Hepatocyte (in vitro differentiated cells): ENCODE data around the gene EEF1AKMT3. TPM values are rescaled to one million over a fixed set of nuclear protein-coding genes. Genes with fewer than 3 reads are reported as not detected.

Source experiments
- DNase-seq: peaks from one replicate; pipeline ENCODE4 v3.0.0-alpha.2; 2016; ENCODE audit warnings: low spot score
- H2AFZ ChIP-seq: fragments of 200-600 bp; sonication (generic); 2 replicates; pipeline ENCODE4 v1.6.0; 2016; ENCODE audit warnings: antibody characterized with exemption, mild to moderate bottlenecking
- H3K27ac ChIP-seq: fragments of 200-600 bp; sonication (generic); 2 replicates; pipeline ENCODE4 v1.5.1; 2016; ENCODE audit warnings: mild to moderate bottlenecking
- H3K27me3 ChIP-seq: fragments of 200-600 bp; sonication (generic); 2 replicates; pipeline ENCODE4 v1.6.1; 2016
- H3K36me3 ChIP-seq: fragments of 200-600 bp; sonication (generic); replicated peaks from 2 replicates; pipeline ENCODE4 v1.5.1; 2016; ENCODE audit warnings: low read depth; ENCODE audit not compliant: insufficient read depth
- H3K4me1 ChIP-seq: fragments of 200-600 bp; sonication (generic); 2 replicates; pipeline ENCODE4 v1.5.1; 2016; ENCODE audit warnings: mild to moderate bottlenecking, moderate library complexity; ENCODE audit not compliant: insufficient read depth
- H3K4me2 ChIP-seq: fragments of 200-600 bp; sonication (generic); 2 replicates; pipeline ENCODE4 v1.6.0; 2016
- H3K4me3 ChIP-seq: fragments of 200-600 bp; sonication (generic); 2 replicates; pipeline ENCODE4 v1.5.1; 2016; ENCODE audit warnings: mild to moderate bottlenecking
- H3K79me2 ChIP-seq: fragments of 200-600 bp; sonication (generic); 2 replicates; pipeline ENCODE4 v1.6.0; 2017; ENCODE audit warnings: mild to moderate bottlenecking
- H3K9me2 ChIP-seq: fragments of 200-600 bp; sonication (generic); replicated peaks from 2 replicates; pipeline ENCODE4 v1.6.0; 2017; ENCODE audit warnings: mild to moderate bottlenecking; ENCODE audit not compliant: insufficient read depth
- H3K9me3 ChIP-seq: fragments of 200-600 bp; sonication (generic); 2 replicates; pipeline ENCODE4 v1.5.1; 2016; ENCODE audit warnings: low read depth, mild to moderate bottlenecking
- H4K20me1 ChIP-seq: fragments of 200-600 bp; sonication (generic); 2 replicates; pipeline ENCODE4 v1.6.0; 2016; ENCODE audit warnings: mild to moderate bottlenecking; ENCODE audit not compliant: insufficient read depth, poor library complexity, severe bottlenecking
- CTCF ChIP-seq: fragments of 200-600 bp; sonication (generic); IDR thresholded peaks from 2 replicates; pipeline ENCODE4 v1.5.1; 2016; ENCODE audit warnings: antibody characterized with exemption, mild to moderate bottlenecking; ENCODE audit not compliant: poor library complexity
- EZH2 ChIP-seq: fragments of 200-600 bp; sonication (generic); IDR thresholded peaks from 2 replicates; pipeline ENCODE4 v1.6.1; 2016; ENCODE audit warnings: antibody characterized with exemption, mild to moderate bottlenecking, borderline replicate concordance
- EZH2phosphoT487 ChIP-seq: fragments of 200-600 bp; sonication (generic); IDR thresholded peaks from one replicate; pipeline ENCODE4 v1.6.1; 2018; ENCODE audit warnings: antibody characterized with exemption, mild to moderate bottlenecking, low read depth, moderate library complexity; ENCODE audit not compliant: unreplicated experiment, severe bottlenecking
- WGBS: methylation state at CpG from one replicate; pipeline ENCODE4 v1.1.6; 2016; ENCODE audit warnings: low lambda C conversion rate; ENCODE audit errors: missing lambda C conversion rate; 5-methylcytosine and 5-hydroxymethylcytosine counted together
- polyA plus RNA-seq: library from polyadenylated mRNA; unstranded; fragments of >200 nt; fragmentation: Nextera tagmentation; extraction: Ambion mirVana; gene quantifications from 2 replicates; pipeline ENCODE4 v1.2.1, GENCODE V29; 2016
- total RNA-seq: library from RNA; depleted of rRNA; stranded (reverse); fragments of >200 nt; gene quantifications from 2 replicates; pipeline ENCODE4 v1.2.3, GENCODE V29; 2014

EEF1AKMT3 gene
- total and polyA plus RNA-seq, 2 experiments from 2014 or later = 4.5 to 7.6 TPM

GRCh38 chr12:57729321-57729844 lies 43.0 kb upstream of the EEF1AKMT3 start:
- WGBS = 69% methylated on average over 5 of the region's 5 CpGs
- H3K9me2 ChIP-seq = no peaks in the 10 kb centered on the region
- H3K27ac ChIP-seq = no peak overlapping the region
- no peak overlapping the region for H2AFZ ChIP-seq
- no peak for TF ChIP-seq EZH2
- TF ChIP-seq EZH2phosphoT487 = no peak
- TF ChIP-seq CTCF = no peak
- no peaks in the 10 kb centered on the region for H3K79me2 ChIP-seq
- H3K9me3 ChIP-seq = no peaks in the 10 kb centered on the region
- peaks cover 90% of the 10 kb centered on the region for H3K27me3 ChIP-seq
- peaks cover 6% of the 10 kb centered on the region for H3K4me1 ChIP-seq
- DNase-seq = no peak
- no peak overlapping the region for H3K4me3 ChIP-seq
- no peaks in the 10 kb centered on the region for H4K20me1 ChIP-seq
- no peaks in the 10 kb centered on the region for H3K36me3 ChIP-seq
- H3K4me2 ChIP-seq = no peak overlapping the region

- H3K27me3 ChIP-seq = peaks cover 92% of the 10 kb centered on the region
- WGBS = 78% methylated on average over 13 of the region's 13 CpGs
- H3K36me3 ChIP-seq = no peaks in the 10 kb centered on the region
Observed at GRCh38 chr12:57730336-57731067, 41.9 kb upstream of the EEF1AKMT3 start.

GRCh38 chr12:57731411-57732080 lies 40.9 kb upstream of the EEF1AKMT3 start:
- no peaks in the 10 kb centered on the region for H4K20me1 ChIP-seq
- no peak for DNase-seq
- H3K79me2 ChIP-seq = no peaks in the 10 kb centered on the region
- peaks cover 96% of the 10 kb centered on the region for H3K27me3 ChIP-seq
- H3K9me3 ChIP-seq = no peaks in the 10 kb centered on the region
- H3K4me2 ChIP-seq = no peak overlapping the region
- TF ChIP-seq EZH2 (no peak), EZH2phosphoT487 (no peak), CTCF (no peak)
- WGBS = 80% methylated on average over 19 of the region's 19 CpGs
- H3K4me1 ChIP-seq = peaks cover 16% of the 10 kb centered on the region
- no peak overlapping the region for H3K4me3 ChIP-seq
- no peaks in the 10 kb centered on the region for H3K36me3 ChIP-seq
- H3K27ac ChIP-seq = no peak overlapping the region
- H2AFZ ChIP-seq = no peak overlapping the region
- no peaks in the 10 kb centered on the region for H3K9me2 ChIP-seq

More at GRCh38 chr12:57730336-57731067, 41.9 kb upstream of the EEF1AKMT3 start:
- H3K79me2 ChIP-seq = no peaks in the 10 kb centered on the region
- no peak overlapping the region for H3K4me2 ChIP-seq
- H2AFZ ChIP-seq = no peak overlapping the region
- DNase-seq = no peak
- H3K9me3 ChIP-seq = no peaks in the 10 kb centered on the region
- H3K27ac ChIP-seq = no peak overlapping the region
- H4K20me1 ChIP-seq = no peaks in the 10 kb centered on the region
- peaks cover 6% of the 10 kb centered on the region for H3K4me1 ChIP-seq
- no peaks in the 10 kb centered on the region for H3K9me2 ChIP-seq
- no peak overlapping the region for H3K4me3 ChIP-seq
- TF ChIP-seq EZH2 = no peak
- no peak for TF ChIP-seq EZH2phosphoT487
- no peak for TF ChIP-seq CTCF
